ENCODE data around the gene HNRNPL.
"Not testable (repeated sequence)": the region's sequence is repeated elsewhere in the genome, so short reads cannot be mapped to it uniquely, and the experiment has no call there.

Gene HNRNPL

DNA sequence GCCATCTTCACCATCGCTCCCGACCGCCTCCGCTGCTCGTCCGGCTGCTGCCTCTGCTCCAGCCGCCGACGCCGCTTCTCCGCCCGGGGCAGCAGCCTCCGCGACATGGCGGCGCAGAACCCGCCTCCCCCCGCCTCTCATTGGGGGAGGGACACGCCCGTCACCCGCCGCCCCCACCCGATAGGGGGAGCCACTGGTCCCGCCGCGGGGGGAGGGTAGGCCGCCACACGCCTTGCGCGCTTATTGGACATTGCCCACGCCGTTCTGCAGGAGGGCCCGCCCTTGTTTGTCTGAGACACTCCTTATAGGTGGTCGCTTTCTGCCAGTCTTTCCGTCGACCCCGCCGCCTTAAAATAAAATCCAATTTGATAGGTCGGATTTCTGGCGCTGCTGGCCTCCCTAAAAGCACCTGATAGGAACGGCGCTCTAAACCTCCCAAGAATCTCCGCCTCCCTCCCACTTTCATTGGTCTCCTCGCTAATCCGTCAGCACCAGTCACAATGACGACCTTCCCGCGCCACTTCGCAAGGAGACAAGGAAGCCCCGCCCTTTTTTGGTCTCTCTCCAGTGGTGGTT is at the start of gene HNRNPL:
Gene HNRNPL (minus strand): TSS at position 127 of the 576 bp plus-strand sequence. CDS start 20 bp downstream, at position 107.
- peak; percentile 99 for DNase-seq (ENCODE audit: low read depth)

DNA sequence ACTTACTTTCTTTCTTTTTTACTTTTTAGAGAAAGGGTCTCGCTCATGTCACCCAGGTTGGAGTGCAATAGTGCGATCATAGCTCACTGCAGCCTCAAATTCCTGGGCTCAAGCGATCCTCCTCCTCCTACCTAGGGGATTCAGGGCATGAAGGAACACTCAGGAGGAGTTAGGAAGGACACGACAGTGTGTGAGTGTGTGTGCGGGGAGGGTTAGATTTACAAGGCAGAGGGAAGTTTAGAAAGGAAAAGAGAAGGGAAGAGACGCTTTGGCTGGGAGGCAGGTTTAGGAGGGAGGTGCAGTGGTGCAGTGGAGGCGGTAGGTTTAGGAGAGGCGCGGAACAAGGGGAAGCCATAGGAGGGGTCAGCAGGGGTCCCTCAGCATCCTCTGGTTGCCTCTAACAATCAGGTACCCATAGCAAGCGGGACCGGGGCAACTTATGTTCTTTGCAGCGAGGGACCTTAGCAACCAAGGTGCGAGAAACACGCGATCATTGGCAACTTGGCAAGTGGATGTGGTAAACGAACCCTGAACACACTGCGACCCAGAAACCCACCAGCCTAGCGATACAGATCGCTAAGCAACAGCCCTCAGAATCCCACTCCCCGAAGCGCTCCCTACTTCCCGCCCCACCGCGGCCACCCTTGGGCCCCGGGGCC is 49.1 kb upstream of the HNRNPL start:
- no peak for DNase-seq (ENCODE audit: low read depth)

DNA sequence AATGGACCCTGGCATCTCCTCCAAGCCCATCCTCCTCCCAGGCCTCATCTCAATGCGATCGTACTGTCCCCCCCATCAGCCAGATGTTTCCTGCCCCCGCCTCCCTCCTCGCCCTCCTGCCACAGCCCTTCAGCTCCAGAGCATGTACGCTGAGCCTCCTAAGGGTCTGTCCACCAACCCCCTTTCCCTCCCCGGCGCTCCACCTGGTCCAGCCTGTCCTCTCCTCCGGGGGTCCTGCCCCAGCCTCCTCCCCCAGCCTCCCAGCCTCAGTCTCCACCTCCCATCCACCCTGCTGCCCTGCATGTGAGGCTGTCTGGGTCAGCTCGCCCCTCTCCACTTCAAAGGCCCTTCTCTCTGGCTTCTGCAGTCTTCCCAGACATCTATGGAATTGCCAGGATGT is 45.2 kb upstream of the HNRNPL start:
- DNase-seq (ENCODE audit: low read depth): no peak

DNA sequence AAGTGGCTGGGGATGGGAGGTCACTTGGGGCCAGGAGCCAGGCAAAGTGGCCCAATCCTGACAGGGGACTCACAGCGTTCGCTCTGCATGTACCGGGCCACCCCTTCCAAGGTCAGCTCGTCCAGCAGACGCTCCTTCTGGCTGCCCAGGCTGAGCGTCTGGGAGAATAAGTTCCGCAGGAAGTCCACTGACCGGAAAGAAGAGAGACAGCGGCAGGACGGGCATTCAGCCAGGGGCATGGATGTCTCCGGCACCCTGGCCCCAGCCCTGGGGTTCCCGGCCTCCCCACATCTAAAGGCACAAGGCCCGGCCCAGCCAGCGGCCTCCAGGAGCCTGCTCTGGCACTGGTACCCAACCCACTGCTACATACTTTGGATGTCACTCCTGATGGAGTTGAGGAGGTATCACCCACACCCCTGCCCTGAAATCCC is 43.6 kb upstream of the HNRNPL start:
- DNase-seq (ENCODE audit: low read depth): no peak

DNA sequence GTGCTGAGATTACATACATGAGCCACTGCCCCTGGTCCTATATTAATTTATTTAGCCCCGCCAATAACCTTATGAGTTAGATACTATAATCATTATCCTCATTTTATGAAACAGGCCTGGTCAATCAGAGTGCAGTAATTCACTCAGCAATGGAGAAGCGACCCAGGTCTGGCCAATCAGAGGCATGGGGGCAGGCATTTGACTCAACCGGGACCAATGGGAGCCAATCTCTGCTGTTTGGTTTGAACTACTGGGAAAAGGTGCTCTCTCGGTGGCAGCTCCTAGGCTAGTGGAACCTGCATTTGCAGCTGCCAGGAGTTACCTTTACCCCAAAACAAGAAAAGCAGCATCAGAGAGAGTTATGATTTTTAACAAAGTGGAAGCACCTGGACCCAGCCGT is 43.1 kb upstream of the HNRNPL start:
- no peak for DNase-seq (ENCODE audit: low read depth)

DNA sequence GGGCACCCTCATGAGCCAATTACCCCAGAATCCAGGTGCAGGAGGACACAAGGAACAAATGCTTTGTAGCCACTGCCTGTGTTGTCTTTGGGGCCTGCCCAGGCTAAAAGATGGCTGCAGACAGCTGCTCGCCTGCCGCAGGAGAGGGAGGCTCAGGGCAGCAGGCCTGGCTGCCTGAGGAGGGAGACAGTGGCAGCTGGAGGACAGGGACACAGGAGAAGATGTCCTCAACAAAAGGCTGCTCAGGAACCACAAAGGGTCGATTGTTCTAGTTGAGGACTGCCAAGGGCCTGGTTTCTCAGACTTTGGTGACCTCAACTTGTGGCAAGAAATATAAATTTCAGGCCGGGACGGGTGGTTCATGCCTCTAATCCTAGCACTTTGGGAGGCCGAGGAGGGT is 42.0 kb upstream of the HNRNPL start:
- DNase-seq (ENCODE audit: low read depth): no peak

DNA sequence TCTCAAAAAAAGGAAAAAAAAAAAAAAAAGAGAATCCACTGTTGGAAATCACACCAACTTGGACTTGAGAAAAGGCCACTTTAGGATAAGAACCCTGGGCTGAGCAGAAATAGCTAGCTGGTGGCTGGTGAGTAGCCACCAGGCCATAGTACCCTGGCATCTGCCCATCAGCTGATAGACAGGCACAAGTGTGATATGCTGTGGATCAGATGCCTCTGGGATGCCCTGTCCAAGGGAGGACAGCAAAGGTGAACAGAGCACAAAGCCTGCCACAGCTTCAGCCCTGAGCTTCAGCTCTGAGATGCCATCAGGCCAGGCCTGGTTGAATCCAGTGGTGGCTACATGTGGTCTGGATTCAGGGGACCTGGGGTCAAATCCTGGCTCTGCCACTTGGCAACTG is 40.9 kb upstream of the HNRNPL start:
- no peak for DNase-seq (ENCODE audit: low read depth)

DNA sequence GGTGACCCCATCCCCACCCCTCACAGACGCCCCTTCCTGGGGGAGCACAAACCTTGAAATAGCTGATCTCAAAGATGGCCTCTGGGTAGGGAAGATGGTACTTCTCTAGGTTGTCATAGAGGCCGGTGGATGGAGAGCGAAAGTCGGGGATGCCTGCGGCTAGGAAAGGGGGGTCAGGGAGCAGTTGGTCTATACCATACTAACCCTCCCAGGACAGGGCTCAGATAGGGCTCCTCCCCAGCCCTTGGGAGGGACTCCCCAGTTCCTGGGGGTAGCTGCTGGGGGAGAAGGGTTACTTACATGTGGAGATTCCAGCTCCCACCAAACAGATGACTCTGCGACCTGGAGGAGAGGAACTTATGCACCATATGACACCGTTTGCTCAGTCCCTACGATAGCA is 40.0 kb upstream of the HNRNPL start:
- no peak for DNase-seq (ENCODE audit: low read depth)

DNA sequence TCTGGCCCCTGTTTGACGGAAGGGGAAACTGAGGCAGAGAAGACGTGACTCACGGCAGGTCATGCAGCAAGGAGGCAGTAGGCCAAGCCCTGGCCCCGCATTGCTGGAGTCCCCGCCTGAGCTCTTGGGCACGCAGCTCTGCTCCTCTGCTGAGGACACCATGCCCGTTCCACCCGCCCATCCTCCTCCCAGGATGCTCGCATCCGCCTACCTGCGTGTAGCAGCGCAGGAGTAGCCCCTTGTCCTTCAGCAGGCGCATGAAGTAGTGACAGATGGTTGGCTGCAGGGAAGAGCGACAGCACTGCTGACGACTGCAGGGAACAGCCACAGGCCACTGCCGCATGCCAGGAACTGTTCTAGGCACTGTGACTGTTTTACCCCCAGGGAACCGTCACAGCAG is 39.1 kb upstream of the HNRNPL start:
- DNase-seq (ENCODE audit: low read depth): no peak

DNA sequence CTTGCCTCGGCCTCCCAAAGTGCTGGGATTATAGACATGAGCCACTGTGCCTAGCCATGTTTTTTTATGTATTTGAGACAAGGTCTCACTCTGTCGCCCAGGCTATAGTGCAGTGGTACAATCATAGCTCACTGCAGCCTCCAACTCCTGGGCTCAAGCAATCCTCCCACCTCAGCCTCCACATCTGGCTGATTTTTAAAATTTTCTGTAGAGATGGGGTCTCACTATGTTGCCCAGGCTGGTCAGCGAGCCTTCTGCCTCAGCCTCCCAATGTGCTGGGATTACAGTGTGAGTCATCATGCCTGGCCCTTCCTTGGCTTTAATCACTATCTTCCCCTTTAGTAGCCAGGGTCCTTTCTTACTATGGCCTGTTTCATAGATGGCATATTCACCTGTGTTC is 34.9 kb upstream of the HNRNPL start:
- DNase-seq (ENCODE audit: low read depth): not testable (repeated sequence)

DNA sequence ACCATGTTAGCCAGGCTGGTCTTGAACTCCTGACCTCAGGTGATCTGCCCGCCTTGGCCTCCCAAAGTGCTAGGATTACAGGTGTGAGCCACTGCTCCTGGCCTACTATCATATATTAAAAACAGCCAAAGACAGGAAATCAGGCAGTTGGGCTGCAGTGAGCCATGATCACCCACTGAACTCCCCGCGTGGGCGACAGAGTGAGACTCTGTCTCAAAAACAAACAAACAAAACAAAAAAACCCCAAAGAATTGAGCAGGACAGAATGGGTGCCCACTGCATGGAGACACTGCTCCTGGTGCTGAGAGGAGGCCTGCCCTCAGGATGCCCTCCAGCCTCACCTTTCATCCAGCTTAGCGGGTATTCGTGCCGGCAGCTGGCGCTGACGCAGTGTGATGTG is 33.5 kb upstream of the HNRNPL start:
- no peak for DNase-seq (ENCODE audit: low read depth)

DNA sequence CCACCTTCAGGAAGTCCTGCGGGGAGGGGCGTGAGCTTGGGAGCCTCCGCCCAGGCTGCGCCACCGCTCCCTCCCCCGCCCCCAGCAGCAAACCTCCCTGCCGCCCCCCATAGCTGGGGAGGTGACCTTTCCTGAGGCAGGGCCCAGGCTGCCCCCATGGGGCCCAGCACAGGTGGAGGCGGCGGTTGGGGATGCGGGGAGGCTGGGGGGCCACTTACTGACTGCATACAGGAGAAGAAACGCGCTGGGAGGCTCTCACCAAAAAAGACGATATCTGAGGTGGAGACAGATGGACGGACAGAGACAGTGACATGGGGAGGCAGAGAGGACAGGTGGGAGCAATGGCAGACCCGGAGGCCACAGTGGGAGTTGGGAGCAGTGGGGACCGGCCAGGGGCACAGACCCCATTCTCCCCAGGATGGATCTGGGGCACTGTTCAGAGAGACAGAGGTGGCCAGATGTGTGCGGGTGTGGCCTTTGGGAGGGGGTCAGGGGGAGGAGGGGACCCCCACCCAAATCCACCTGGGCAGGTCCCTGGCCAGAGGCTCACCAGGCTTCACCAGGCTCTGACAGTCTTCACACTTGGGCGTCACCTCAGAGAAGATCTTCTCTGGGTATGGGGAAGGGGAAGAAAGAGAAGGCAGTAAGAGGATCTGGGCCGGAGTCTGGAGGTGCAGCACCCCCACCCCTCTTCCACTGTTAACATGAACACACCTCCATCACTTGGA is 31.3 kb upstream of the HNRNPL start:
- DNase-seq (ENCODE audit: low read depth): no peak

DNA sequence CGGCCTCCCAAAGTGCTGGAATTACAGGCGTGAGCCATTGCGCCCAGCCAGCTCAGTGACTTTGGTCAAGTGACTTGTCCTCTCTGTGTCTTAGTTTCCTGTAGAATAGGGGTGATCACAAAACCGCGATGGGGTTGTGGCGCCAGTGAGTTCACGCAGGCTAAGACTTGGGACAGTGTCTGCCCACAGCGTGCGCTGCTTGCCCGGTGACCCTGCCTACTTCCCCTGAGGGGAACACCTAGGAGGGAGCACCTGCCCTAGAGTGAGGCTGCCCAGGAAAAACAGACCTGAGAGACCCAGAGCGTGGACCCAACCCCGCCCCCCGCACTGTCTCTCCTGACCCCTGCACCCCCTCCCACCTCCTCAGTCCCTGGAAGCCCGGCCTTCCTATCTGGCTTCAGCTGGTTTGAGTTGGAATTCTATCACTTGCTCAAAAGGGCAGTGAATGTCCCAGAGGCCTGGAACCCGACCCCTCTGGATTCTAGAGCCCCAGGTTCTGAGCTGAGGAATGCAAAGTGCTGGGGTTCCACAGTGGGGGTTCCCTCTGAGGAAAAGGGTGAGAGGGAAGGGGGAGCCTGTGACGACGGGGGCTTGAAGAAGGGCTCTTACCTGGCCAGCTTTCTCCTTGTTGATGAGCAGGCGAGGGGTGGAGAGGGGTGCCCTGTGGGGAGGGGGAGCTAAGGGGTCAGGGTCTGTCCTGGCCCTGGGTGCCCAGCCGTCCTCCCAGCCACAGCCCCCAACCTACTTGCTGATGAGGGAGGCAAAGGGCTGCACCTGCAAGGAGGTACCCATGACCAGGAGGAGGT is 30.5 kb upstream of the HNRNPL start:
- no peak for DNase-seq (ENCODE audit: low read depth)

DNA sequence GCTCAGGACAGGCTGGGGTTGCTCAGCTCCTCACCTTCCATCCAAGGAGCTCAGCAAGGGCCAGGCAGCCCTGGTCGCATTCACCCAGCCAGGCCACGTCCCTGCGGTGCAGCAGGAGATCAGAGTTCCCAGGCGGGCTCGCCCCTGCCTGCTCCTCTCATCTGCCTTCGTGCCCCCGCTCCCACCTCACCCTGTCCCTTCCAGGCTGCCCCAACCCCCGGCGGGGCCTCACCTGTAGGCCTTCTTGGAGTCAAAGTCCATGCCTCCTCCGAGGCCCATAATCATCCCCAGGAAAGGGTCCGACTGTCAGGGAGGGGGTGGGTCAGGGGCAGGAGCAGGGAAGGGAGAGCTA is 29.6 kb upstream of the HNRNPL start:
- DNase-seq (ENCODE audit: low read depth): no peak

DNA sequence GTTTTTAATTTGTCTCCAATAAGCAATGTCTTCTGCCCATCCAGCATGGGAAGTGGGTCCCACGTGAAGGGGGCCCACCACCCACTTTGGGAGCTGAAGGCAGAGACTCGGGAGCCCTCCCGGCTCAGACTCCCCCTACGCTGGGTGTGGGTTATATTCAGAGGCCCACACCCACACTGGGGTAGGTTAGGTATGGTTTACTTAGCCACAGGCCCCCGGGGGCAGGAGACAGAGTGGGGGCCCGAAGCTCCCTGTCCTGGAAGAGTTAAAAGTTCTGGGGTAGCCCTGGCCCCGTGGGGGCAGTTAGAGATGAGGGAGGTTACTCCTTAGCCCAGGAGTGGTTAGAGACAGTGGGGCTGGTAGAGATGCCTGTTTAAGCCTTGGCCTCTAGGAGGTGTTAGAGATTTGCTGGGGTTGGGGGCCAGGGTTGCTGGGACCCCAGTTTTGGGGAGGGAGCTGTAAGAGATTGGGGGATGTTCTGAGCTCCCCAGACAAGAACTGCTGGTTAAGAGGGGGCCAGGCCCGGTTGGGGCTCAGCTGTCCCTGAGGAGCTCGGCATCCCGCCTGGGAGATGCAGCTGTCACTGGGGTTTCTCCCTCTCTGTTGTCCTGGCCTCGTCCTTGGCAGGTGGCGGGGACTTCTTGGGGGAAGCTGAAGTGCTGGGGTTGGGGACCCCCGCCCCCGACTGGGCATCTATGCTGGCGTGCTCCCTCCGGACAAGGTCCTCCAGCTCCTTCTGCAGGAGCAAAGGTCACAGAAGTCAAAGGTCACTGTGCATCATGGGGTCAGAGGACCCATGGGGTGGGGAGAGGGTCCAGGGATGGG is 29.0 kb upstream of the HNRNPL start:
- DNase-seq (ENCODE audit: low read depth): no peak

DNA sequence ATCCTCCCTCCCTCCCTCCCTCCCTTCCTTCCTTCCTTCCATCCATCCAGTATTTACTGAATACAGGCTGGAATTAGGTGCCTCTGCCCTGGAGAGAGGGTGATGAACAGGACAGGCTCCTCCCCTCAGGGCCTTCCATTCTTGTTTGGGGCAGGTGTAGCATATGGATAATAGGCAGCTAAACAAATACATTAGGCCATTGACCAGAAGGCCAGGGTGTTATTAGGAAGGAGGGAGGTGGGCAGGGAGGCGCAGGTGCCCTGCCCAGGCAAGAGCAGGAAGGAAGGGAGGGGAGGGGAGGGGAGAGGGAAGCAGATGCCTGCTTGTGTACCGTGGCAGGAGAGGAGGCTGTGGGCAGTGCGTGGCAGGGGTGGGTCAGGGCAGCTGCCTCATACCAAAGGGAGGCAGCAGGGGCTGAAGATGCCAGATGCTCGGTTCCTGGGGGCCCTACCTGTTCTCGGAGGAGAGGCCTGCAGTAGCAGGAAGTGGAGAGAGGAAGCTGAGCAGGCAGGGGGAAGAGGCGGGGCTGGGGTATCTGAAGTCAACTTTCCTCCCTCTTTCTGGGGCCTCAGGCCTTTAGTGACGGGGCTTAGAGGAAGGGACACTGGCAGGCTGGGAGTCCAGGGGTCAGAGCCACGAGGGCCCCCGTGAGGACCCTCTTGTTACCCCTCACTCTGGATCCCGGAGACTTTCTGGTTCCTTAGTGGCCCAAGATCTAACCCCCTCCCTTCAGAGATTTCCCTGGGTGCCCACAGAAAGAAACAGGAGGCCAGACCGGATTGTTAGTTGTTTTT is 28.2 kb upstream of the HNRNPL start, which contains the start of gene RINL:
Gene RINL (minus strand): TSS at position 495 of the 794 bp plus-strand sequence. CDS start 1,533 bp downstream, outside the sequence.
- peak; percentile 64 for DNase-seq (ENCODE audit: low read depth)

DNA sequence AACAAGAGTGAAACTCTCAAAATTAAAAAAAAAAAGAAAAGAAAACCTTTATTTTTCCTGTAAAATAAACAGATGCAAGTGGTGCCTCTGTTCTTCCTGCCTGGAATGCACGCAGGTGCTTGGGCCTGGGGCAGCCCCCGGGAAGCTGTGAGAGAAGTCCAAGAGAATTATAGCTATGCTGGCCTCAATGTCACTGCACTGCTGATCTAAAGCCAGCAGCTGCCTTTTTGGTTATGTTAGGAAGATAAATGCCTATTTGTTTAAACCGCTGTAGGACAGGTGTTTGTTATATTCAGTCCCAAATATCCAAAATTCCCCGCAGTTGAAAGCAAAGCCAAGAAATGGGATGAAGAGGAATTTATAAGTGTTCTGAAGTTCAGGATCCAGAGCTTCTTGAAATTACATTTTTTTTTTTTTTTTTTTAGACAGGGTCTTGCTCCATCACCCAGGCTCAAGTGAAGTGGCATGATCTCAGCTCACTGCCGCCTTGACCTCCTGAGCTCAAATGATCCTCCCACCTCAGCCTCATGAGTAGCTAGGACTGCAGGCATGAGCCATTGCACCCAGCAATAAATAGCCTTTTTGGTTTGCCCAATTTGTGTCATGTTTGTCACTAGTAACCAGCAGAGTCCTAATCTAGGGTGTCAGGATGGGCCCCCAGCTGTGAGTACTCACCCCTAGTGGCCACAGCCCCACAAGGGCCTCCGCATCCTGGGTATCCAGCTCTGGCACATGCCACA is 26.0 kb upstream of the HNRNPL start:
- no peak for DNase-seq (ENCODE audit: low read depth)

DNA sequence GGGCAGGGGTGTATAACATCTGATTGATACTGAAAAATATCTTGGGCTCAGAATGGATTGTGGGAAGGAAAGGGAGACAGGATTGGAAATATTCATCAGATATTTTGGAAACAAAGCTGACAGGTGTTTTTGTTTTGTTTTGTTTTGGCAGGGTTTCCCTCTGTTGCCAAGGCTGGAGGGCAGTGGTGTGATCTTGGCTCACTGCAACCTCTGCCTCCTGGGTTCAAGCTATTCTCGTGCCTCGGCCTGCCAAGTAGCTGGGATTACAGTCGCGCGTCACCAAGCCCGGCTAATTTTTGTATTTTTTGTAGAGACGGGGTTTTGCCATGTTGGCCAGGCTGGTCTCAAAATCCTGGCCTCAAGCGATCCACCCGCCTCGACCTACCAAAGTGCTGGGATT is 23.6 kb upstream of the HNRNPL start:
- DNase-seq (ENCODE audit: low read depth): not testable (repeated sequence)

DNA sequence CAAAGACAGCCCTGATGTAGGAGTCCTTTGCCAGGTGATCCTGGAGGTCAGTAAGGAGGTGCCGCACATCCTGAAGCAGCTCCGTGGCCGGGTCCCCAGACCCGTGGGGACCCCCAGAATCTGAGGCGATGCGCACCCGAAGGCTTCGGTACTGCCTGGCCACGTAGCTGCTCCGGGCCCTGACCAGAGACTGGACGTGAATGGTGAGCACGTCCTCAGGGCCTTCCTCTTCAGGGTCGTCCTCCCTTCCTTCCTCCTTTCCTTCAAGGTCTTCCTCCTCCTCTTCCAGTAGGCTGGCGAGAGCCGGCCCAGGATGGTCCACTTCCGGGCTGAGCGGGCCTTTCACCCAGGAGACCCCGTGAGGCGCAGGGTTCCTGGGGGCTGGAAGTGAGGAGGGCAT is 20.8 kb upstream of the HNRNPL start:
- DNase-seq (ENCODE audit: low read depth): no peak

All from activated T-cell treated with anti-CD3 and anti-CD28 coated beads for 24 hours (primary cell).